ENCODE data around the gene GRIN2A. TPM values are rescaled to one million over a fixed set of nuclear protein-coding genes. Genes with fewer than 3 reads are reported as not detected.

GRIN2A gene
- total and polyA plus RNA-seq, 2 of the 8 experiments (the other 6 are each of a cell fraction or from before 2014, with no cell fraction given) = 0.18 to 1.8 TPM

GRCh38 chr16:10172848-10173655, 9.2 kb downstream of the GRIN2A start:
- Histone ChIP-seq H3K4me3 (ENCODE audit: extremely low read depth in 1 of 4, insufficient read depth in 2 of 4, low read depth in 3 of 4, low read length in 4 of 4) (no peak overlapping the region), H3K9me3 (ENCODE audit: insufficient read depth in 2 of 2, low read depth in 1 of 2, low read length in 1 of 2) (no peaks in the 10 kb centered on the region), H2BK120ac (replicated peaks; ENCODE audit: low read depth, low read length) (no peak overlapping the region), H3K79me2 (ENCODE audit: control insufficient read depth in 1 of 2, insufficient read depth in 2 of 2, low read length in 2 of 2) (no peaks in the 10 kb centered on the region), H4K91ac (replicated peaks; ENCODE audit: insufficient read length, low read length) (no peak overlapping the region), H2BK5ac (ENCODE audit: low read depth, low read length) (no peak overlapping the region), H3K18ac (ENCODE audit: extremely low read depth, low read length) (no peak overlapping the region), H2BK12ac (ENCODE audit: low read depth, low read length) (no peak overlapping the region), H2AK5ac (ENCODE audit: low read depth, low read length) (no peak overlapping the region), H4K5ac (ENCODE audit: insufficient read length, low read depth, low read length) (no peak overlapping the region), H3K56ac (replicated peaks; ENCODE audit: insufficient read length, low read depth, low read length) (no peak overlapping the region), H2BK15ac (ENCODE audit: low read length) (no peak overlapping the region), H3K27me3 (replicated peaks in 1 of 4; ENCODE audit: control insufficient read depth in 3 of 4, extremely low read depth in 1 of 4, insufficient read depth in 3 of 4, low read length in 3 of 4) (no peaks in the 10 kb centered on the region), H3K36me3 (ENCODE audit: control insufficient read depth in 2 of 4, insufficient read depth in 4 of 4, low read length in 3 of 4) (no peaks in the 10 kb centered on the region), H3K23ac (ENCODE audit: insufficient read length) (no peak overlapping the region), H3K23me2 (ENCODE audit: low read depth, low read length) (no peaks in the 10 kb centered on the region), H3K4me1 (replicated peaks in 1 of 4; ENCODE audit: control insufficient read depth in 3 of 4, insufficient read depth in 4 of 4, low read length in 3 of 4) (peaks cover 0 to 4% (median 0%) of the 10 kb centered on the region in 4 experiments; a peak in 2 of 7 replicates), H3K27ac (ENCODE audit: low read depth, low read length) (no peak overlapping the region), H3K14ac (ENCODE audit: insufficient read length) (no peak overlapping the region), H2BK20ac (ENCODE audit: low read length) (no peak overlapping the region), H3K79me1 (ENCODE audit: low read depth, low read length) (no peaks in the 10 kb centered on the region), H2AFZ (ENCODE audit: low read length) (peak overlapping the region; percentile 42; the same call in 1 of the 2 replicates), H3K4ac (replicated peaks; ENCODE audit: insufficient read length, low read depth, low read length) (no peak overlapping the region), H4K8ac (ENCODE audit: extremely low read depth, insufficient read depth, low read length) (no peak overlapping the region; the same call in 1 of the 2 replicates), H3K4me2 (ENCODE audit: insufficient read depth in 1 of 2, low read depth in 2 of 2, low read length in 2 of 2) (no peak overlapping the region), H3K9ac (replicated peaks in 1 of 4; ENCODE audit: extremely low read depth in 1 of 4, low read depth in 3 of 4, low read length in 3 of 4) (no peak overlapping the region), H4K20me1 (replicated peaks in 1 of 2; ENCODE audit: control insufficient read depth in 1 of 2, insufficient read depth in 2 of 2, low read length in 2 of 2) (peaks cover 0 to 2% of the 10 kb centered on the region in 2 experiments)
- CTCF ChIA-PET (ENCODE audit: partially characterized antibody) = interaction anchor here (0.5 to 2.1 kb wide), 3 partner anchors 353 to 915 kb away, joined by 3 to 7 read pairs (median 3); no protein-coding TSS in a partner anchor
- DNase-seq (ENCODE audit: low read depth in 1 of 2, low spot score in 2 of 2) (no peak), FAIRE-seq (no peak)
- POLR2A ChIA-PET (ENCODE audit: partially characterized antibody) = no interaction called here
- TF ChIP-seq BACH1 (IDR thresholded peaks at IDR 0.05; ENCODE audit: low read length) (0 out of 2 replicates have a peak, but pooled peaks have one; percentile 39), ASH2L (IDR thresholded peaks at IDR 0.05; ENCODE audit: low read length) (no peak)
- WGBS, 2 experiments (ENCODE audit: extremely low coverage in 1 of 2, insufficient coverage in 1 of 2, insufficient read length in 1 of 2, insufficient replicate concordance in 2 of 2, low coverage in 1 of 2, low lambda C conversion rate in 2 of 2, missing lambda C conversion rate in 1 of 2) = 87% methylated on average over 16 of the region's 16 CpGs; no CpG with 5 or more reads in 1 of the 2 experiments
